Spinal cord (tissue), 10 donors: ENCODE data around the gene C4orf36. TPM values are rescaled to one million over a fixed set of nuclear protein-coding genes. Genes with fewer than 3 reads are reported as not detected.

Source experiments
- DNase-seq, 6 donors: peaks; one replicate each; pipeline versions ENCODE4 v3.0.0 to v3.0.0-alpha.2; 2013 to 2015; ENCODE audit warnings: low spot score in 6 of 6, low read depth in 4 of 6
- H3K27ac ChIP-seq: one replicate; pipeline ENCODE4 v1.5.1; 2013; ENCODE audit warnings: low read depth, low read length, control low read depth
- H3K27me3 ChIP-seq: one replicate; pipeline ENCODE4 v1.6.1; 2013; ENCODE audit warnings: low read length; ENCODE audit not compliant: control insufficient read depth, insufficient read depth
- H3K36me3 ChIP-seq: one replicate; pipeline ENCODE4 v1.6.1; 2013; ENCODE audit warnings: low read length; ENCODE audit not compliant: control insufficient read depth, insufficient read depth
- H3K4me1 ChIP-seq: one replicate; pipeline ENCODE4 v1.6.1; 2013; ENCODE audit warnings: low read length; ENCODE audit not compliant: control insufficient read depth, insufficient read depth
- H3K4me3 ChIP-seq: one replicate; pipeline ENCODE4 v1.5.1; 2013; ENCODE audit warnings: low read depth, low read length, control low read depth
- H3K9me3 ChIP-seq: one replicate; pipeline ENCODE4 v1.6.1; 2013; ENCODE audit warnings: low read length; ENCODE audit not compliant: control insufficient read depth, insufficient read depth
- WGBS: methylation state at CpG from one replicate; pipeline ENCODE4 v1.1.5; 2013; ENCODE audit warnings: missing lambda C conversion rate; ENCODE audit not compliant: insufficient coverage; 5-methylcytosine and 5-hydroxymethylcytosine counted together
- polyA plus RNA-seq, 2 donors: library from polyadenylated mRNA; unstranded; fragments of 120-200 nt; gene quantifications; one replicate each; pipeline ENCODE4 v1.2.1, GENCODE V29; 2013; ENCODE audit not compliant: insufficient read length in 2 of 2
- total RNA-seq, 2 donors: library from RNA; depleted of rRNA in 1 of 2; stranded (reverse); fragments of 120-200 nt in 1 of 2; fragments of >200 nt in 1 of 2; gene quantifications; one replicate each; pipeline versions ENCODE4 v1.2.3 to v1.2.4, GENCODE V29; 2013 to 2014
- donor health status: healthy.

The C4orf36 gene
- total and polyA plus RNA-seq, 4 donors = 2.1 to 5.6 (median 3.0) TPM

DNA sequence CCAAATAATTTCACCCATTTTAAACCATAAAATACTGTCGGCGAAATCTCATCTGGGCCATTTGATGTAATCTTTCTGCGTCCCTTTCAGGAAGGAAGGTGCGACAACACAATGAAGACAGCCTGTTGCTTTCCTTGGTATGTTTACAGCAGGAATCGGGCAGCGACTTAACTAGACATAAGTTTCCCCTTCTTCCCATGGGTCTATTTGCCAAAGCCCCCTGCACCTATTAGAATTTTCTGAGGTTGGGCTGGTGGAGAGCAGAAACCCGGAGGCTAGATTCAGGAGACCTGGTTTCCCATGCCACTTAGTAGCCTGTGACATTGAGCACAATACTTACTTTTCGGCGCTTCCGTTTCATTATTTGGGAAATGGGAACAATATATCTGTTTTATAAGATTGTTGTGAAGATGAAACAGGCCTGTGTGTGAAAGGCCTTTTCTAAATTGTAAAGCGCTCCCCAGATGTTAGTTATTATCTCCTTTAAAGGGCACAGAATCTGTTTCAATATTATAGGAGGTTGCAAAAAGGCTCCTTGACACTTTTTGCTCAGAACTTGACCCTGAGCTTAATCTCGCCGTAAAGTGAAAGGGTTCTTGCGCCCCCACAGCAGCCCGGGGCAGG is 42.0 kb upstream of the C4orf36 start:
- peaks cover 13% of the 10 kb centered on the region for H3K27me3 ChIP-seq
- H3K4me3 ChIP-seq = peak overlapping the region; percentile 73
- H3K36me3 ChIP-seq = no peaks in the 10 kb centered on the region
- no peaks in the 10 kb centered on the region for H3K9me3 ChIP-seq
- WGBS = 9% methylated on average over 9 of the region's 15 CpGs
- peaks cover 10% of the 10 kb centered on the region for H3K4me1 ChIP-seq
- peak in 1 of 6 donors; percentile 52 for DNase-seq
- H3K27ac ChIP-seq = peak overlapping the region; percentile 72

DNA sequence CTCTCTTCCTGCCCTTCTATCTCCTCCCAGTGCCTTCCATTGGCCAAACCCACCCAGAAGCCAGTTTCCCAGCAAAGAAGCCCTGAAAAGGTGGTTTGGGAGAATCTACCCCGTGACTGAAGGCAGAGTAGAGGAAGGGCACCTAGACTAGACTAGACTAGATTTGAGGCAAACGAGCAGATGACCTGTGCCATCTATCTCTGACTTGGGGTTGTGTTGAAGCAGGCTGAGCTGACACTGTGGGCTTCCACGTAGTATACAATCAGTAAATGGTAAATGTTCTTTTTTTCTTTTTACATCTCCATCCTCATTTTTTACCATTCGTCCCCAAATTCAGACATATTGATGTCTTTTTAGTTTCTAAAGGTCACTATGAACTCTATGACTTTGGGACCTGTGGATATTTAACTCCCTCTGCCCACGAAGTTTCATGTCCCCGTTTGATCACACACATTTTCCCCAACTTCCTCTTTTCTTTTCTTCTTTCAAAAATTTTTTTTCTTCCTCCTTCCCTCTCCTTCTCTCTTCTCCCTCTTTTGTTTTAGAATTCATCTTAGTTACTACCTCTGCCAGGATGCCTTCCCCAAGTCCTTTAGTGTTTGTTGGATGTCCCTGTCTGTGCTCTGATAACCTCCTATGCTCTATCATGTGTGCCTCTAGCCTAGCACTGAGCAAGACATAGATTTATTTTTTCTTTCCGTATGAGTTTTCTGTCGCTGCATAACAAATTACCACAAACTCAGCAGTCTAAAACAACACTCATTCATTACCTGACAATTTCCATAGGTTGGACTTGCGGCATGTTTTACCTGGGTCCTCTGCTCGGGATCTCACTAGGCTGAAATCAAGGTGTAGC is 36.4 kb upstream of the C4orf36 start:
- WGBS = 83% methylated on average over 7 of the region's 10 CpGs

DNA sequence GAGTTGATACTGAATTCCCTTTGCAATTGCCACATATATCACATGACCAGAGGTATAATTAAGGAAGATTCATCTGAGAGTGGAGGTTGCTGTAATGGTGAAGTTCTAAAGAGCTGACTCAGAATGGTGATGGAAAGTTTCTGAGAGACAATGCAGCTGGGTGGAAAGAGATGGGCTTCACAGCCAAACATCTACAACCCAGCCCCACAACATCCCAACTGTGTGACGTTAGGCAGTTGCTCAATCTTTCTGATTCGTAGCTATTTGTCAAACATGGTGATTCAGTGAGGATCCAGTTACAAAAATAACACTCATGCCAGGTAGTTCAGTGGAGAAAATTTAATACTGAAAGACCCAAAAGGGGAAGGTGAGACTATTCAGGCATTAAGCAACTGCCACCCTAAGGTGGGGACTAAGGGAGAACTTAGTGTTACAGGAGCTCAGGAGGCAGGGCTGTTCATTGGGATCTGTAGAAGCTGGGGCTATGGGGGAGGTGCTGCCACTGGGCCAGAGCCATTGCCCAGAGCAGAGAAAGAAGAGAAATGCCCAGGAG is 35.7 kb upstream of the C4orf36 start:
- no peak for DNase-seq

More for the DNA sequence above, 36.4 kb upstream of the C4orf36 start:
- Histone ChIP-seq H3K4me1 (no peaks in the 10 kb centered on the region), H3K36me3 (no peaks in the 10 kb centered on the region), H3K27ac (no peak overlapping the region), H3K9me3 (no peaks in the 10 kb centered on the region), H3K4me3 (no peak overlapping the region), H3K27me3 (no peaks in the 10 kb centered on the region)
- no peak for DNase-seq

DNA sequence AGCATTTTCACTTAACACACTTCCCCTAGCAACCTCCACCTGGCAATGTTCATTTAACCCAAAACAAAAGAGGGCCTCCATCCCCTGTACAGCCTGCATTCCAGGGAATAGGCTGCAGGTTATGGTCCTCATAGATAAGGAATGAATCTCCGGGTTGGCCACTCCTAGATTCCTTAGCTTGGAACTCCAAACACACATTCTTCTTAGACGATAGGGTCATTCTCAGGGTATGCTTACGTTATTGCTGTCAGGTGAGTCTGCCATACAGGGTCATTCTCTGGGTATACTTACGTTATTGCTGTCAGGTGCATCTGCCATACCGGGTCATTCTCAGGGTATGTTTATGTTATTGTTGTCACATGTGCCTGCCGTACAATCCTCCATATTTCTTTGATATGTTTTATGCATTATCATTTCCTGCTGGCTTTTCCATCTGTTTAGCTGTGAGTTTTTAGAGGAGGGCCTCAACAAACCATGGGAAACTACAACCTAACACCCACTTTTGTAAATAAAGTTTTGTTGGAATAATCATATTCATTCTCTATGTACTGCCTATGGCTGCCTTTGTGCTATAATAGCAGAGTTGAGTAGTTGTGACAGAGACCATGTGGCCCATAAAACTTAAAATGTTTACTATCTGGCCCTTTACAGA is 34.3 kb upstream of the C4orf36 start:
- WGBS = 100% methylated on average over 2 of the region's 6 CpGs
- no peak overlapping the region for H3K4me3 ChIP-seq
- no peaks in the 10 kb centered on the region for H3K36me3 ChIP-seq
- H3K27ac ChIP-seq = no peak overlapping the region
- no peak for DNase-seq
- H3K27me3 ChIP-seq = no peaks in the 10 kb centered on the region
- no peaks in the 10 kb centered on the region for H3K9me3 ChIP-seq
- H3K4me1 ChIP-seq = no peaks in the 10 kb centered on the region

More for the DNA sequence above, 35.7 kb upstream of the C4orf36 start:
- no peaks in the 10 kb centered on the region for H3K36me3 ChIP-seq
- H3K4me3 ChIP-seq = no peak overlapping the region
- H3K27me3 ChIP-seq = no peaks in the 10 kb centered on the region
- no peaks in the 10 kb centered on the region for H3K9me3 ChIP-seq
- H3K4me1 ChIP-seq = no peaks in the 10 kb centered on the region
- WGBS = 100% methylated on average over 1 of the region's 2 CpGs
- no peak overlapping the region for H3K27ac ChIP-seq

DNA sequence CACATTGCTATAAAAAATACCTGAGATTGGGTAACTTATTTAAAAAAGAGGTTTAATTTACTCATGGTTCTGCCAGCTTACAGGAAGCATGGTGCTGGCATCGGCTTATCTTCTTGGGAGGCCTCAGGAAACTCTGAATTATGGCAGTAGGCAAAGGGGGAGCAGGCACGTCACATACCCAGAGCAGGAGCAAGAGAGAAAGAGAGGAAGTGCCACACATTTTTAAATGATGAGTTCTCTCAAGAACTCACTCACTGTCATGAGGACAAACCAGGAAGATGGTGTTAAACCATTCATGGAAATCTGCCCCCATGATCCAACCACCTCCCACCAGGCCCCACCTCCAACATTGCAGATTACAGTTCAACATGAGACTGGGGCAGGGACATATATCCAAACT is 32.6 kb upstream of the C4orf36 start:
- H3K4me3 ChIP-seq = no peak overlapping the region
- no peaks in the 10 kb centered on the region for H3K4me1 ChIP-seq
- no peaks in the 10 kb centered on the region for H3K36me3 ChIP-seq
- no peak for DNase-seq
- no CpG with 5 or more reads among the region's 2 CpGs for WGBS
- no peaks in the 10 kb centered on the region for H3K9me3 ChIP-seq
- no peak overlapping the region for H3K27ac ChIP-seq
- no peaks in the 10 kb centered on the region for H3K27me3 ChIP-seq

DNA sequence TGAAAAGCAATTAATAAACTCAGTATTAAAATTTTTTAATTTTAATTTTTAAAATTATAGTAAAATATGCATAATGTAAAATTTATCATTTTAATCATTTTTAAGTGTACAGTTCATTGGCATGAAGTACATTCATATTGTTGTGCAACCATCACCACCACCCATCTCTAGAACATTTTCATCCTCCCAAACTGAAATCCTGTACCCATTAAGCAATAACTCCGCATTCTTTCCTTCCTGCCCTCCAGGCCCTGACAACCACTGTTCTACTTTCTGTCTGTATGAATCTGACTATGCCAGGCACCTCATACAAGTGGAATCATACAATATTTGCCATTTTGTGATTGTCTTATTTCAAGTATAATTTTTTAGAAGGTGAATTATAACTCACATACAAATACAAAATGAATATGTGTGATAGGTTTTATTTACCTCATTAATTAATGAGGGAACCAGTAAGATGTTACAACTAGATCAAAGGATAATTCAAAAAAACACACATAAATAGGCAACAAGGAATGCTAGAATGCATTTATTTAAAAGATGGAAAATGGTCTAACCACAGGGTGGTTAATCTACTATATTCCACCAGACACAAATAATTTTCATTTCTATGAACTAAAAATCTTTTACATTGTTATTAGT is 29.5 kb upstream of the C4orf36 start:
- 100% methylated on average over 1 of the region's 1 CpG for WGBS

DNA sequence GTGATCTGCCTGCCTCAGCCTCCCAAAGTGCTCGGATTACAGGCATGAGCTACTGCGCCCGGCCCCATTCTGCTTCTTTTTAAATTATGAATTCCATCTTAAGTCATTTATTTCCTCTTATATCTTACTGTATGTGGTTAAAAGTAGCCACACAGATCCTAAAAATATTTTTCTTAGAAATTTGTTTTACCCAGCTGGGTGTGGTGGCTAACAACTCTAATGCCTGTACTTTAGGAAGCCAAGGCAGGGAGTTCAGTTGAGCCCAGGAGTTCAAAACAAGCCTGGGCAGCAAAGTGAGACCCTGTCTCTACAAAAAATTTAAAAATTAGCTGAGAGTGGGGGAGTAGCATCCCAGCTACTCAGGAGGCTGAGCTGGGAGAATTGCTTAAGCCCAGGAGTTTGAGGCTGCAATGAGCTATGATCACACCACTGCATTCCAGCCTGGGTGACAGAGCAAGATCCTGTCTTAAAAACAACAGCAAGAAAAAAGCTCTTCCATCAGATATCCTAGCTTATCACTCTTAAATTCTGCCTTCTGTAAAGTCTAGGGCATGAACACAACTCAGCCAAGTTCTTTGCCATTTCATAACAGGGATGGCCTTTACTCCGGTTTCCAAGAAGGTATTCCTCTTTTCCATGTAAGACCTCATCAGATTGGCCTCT is 27.5 kb upstream of the C4orf36 start:
- no peak for DNase-seq
- no peak overlapping the region for H3K27ac ChIP-seq
- 100% methylated on average over 1 of the region's 4 CpGs for WGBS

More for the DNA sequence above, 29.5 kb upstream of the C4orf36 start:
- no peaks in the 10 kb centered on the region for H3K9me3 ChIP-seq
- H3K4me3 ChIP-seq = no peak overlapping the region
- no peaks in the 10 kb centered on the region for H3K4me1 ChIP-seq
- H3K27me3 ChIP-seq = no peaks in the 10 kb centered on the region
- H3K36me3 ChIP-seq = no peaks in the 10 kb centered on the region
- no peak overlapping the region for H3K27ac ChIP-seq
- DNase-seq = no peak

DNA sequence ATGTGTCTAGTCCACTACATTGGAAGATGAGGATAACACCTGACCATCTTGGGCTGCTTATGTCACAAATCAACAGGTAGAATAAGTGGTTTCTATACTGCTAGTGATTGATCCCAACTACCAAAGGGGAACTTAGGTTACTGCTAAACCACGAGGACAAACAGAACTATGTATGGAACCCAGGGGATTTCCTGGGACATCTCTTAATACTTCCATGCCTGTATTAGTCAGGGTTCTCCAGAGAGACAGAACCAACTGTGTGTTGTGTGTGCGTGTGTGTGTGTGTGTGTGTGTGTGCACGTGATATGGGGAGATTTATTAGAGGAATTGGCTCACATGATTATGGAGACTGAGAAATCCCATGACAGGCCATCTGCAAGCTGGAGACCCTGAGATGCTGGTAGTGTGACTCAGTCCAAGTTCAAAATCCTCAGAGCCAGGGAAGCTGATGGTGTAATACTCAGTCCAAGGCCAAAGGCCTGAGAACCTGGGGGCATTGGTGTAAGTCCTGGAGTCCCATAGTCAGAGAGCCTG is 26.4 kb upstream of the C4orf36 start:
- no peak overlapping the region for H3K4me3 ChIP-seq
- no peak overlapping the region for H3K27ac ChIP-seq
- no peaks in the 10 kb centered on the region for H3K27me3 ChIP-seq
- H3K9me3 ChIP-seq = no peaks in the 10 kb centered on the region
- no peak for DNase-seq
- H3K36me3 ChIP-seq = no peaks in the 10 kb centered on the region
- no peaks in the 10 kb centered on the region for H3K4me1 ChIP-seq
- WGBS = 50% methylated on average over 2 of the region's 3 CpGs

More for the DNA sequence above, 27.5 kb upstream of the C4orf36 start:
- Histone ChIP-seq H3K36me3 (no peaks in the 10 kb centered on the region), H3K4me1 (no peaks in the 10 kb centered on the region), H3K9me3 (no peaks in the 10 kb centered on the region), H3K4me3 (no peak overlapping the region), H3K27me3 (no peaks in the 10 kb centered on the region)
